RWPE2 (cell line): Measurements from ENCODE around the gene EFCAB5.

Source experiments
- ATAC-seq: fragments of 200-7000 bp; cut with Tn5 transposase; 3 replicates; pipeline ENCODE4 v1.9.1; 2021; ENCODE audit warnings: low read depth
- DNase-seq: peaks from one replicate; pipeline ENCODE4 v3.0.0-alpha.2; 2020; ENCODE audit warnings: low spot score
- H3K27ac ChIP-seq: fragments of 450-650 bp; 2 replicates; pipeline ENCODE4 v1.5.1; 2017; ENCODE audit warnings: mild to moderate bottlenecking; ENCODE audit not compliant: poor library complexity, severe bottlenecking
- H3K27me3 ChIP-seq: fragments of 250-450 bp; sonication (Bioruptor Pico); 2 replicates; pipeline ENCODE4 v1.5.1; 2021; ENCODE audit warnings: mild to moderate bottlenecking, moderate library complexity; ENCODE audit not compliant: insufficient read depth, poor library complexity, severe bottlenecking
- H3K36me3 ChIP-seq: fragments of 250-450 bp; sonication (Bioruptor Pico); 2 replicates; pipeline ENCODE4 v1.5.1; 2020; ENCODE audit warnings: low read depth, mild to moderate bottlenecking, moderate library complexity
- H3K4me1 ChIP-seq: fragments of 250-450 bp; sonication (Bioruptor Pico); 2 replicates; pipeline ENCODE4 v1.5.1; 2021; ENCODE audit warnings: mild to moderate bottlenecking, moderate library complexity; ENCODE audit not compliant: insufficient read depth, poor library complexity, severe bottlenecking
- H3K4me3 ChIP-seq: fragments of 250-450 bp; sonication (Bioruptor Pico); 2 replicates; pipeline ENCODE4 v1.5.1; 2021; ENCODE audit warnings: mild to moderate bottlenecking, moderate library complexity; ENCODE audit not compliant: severe bottlenecking
- H3K9me3 ChIP-seq: fragments of 250-450 bp; sonication (Bioruptor Pico); 2 replicates; pipeline ENCODE4 v1.5.1; 2021; ENCODE audit warnings: mild to moderate bottlenecking, moderate library complexity; ENCODE audit not compliant: severe bottlenecking
- TF ChIP-seq, protein P1 (sequence below): fragments of 450-650 bp; IDR thresholded peaks from one replicate; pipeline ENCODE4 v1.5.1; 2017; ENCODE audit warnings: mild to moderate bottlenecking, moderate library complexity; ENCODE audit not compliant: poor library complexity, severe bottlenecking

The EFCAB5 gene

DNA sequence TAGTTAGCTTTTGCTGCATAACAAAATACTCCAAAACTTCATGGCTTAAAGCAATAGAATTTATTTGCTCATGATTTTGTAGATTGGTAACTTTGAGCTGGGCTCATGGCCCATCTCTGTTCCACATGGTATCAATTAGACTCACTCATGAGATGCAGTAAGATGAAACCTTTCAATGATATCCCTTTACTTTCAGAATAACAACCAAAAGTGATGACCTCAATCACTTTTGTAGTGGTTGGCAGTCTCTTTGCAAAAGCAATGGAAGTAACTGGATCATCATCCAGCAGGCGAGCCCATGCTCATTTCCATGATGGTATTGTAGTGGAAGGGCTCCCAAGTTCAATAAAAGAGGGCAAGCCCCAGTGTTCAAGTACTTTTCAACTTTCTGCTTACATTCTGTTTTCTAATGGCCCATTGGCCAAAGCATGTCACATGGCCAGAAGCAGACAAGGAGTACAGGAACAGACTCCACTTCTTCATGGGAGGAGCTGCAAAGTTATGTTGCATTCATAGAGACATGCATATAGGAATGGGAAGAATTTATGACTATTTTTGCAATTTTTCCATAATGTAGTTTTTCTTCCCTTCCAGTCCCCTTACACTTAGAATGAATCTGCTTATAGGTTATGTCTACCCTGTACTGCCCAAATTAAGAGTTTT, 41.7 kb downstream of the EFCAB5 start:
- no peak overlapping the region for H3K27ac ChIP-seq
- H3K36me3 ChIP-seq, result no peaks in the 10 kb centered on the region
- ATAC-seq (no peak), DNase-seq (no peak)
- H3K9me3 ChIP-seq, result no peaks in the 10 kb centered on the region
- TF ChIP-seq, protein P1, sequence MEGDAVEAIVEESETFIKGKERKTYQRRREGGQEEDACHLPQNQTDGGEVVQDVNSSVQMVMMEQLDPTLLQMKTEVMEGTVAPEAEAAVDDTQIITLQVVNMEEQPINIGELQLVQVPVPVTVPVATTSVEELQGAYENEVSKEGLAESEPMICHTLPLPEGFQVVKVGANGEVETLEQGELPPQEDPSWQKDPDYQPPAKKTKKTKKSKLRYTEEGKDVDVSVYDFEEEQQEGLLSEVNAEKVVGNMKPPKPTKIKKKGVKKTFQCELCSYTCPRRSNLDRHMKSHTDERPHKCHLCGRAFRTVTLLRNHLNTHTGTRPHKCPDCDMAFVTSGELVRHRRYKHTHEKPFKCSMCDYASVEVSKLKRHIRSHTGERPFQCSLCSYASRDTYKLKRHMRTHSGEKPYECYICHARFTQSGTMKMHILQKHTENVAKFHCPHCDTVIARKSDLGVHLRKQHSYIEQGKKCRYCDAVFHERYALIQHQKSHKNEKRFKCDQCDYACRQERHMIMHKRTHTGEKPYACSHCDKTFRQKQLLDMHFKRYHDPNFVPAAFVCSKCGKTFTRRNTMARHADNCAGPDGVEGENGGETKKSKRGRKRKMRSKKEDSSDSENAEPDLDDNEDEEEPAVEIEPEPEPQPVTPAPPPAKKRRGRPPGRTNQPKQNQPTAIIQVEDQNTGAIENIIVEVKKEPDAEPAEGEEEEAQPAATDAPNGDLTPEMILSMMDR, result no peak
- no peaks in the 10 kb centered on the region for H3K27me3 ChIP-seq
- H3K4me1 ChIP-seq, result no peaks in the 10 kb centered on the region
- H3K4me3 ChIP-seq, result no peak overlapping the region

DNA sequence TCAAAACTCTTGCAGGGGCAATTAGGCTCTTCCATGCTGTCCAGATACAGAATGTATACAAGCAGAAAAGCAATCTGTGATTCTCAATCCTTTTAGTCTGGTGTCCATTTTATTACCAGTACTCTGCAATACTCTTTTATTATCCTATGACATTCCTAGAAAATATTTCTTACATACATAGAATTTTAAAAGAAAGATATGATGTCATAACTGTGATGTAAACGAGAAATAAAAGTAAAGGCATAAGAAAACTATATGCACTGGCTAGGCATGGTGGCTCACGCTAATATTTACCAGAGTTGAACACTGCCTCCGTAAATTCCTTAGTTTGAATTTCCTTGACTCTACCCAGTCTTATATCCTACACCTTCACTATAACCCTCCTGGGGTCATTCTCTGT, 55.0 kb downstream of the EFCAB5 start:
- H3K4me3 ChIP-seq, result no peak overlapping the region
- H3K27ac ChIP-seq, result no peak overlapping the region
- H3K9me3 ChIP-seq, result no peaks in the 10 kb centered on the region
- ATAC-seq, result no peak
- DNase-seq, result no peak
- H3K27me3 ChIP-seq, result no peaks in the 10 kb centered on the region
- H3K4me1 ChIP-seq, result peaks cover 4% of the 10 kb centered on the region
- TF ChIP-seq, protein P1, result no peak
- H3K36me3 ChIP-seq, result no peaks in the 10 kb centered on the region; the same call in 1 of the 2 replicates

DNA sequence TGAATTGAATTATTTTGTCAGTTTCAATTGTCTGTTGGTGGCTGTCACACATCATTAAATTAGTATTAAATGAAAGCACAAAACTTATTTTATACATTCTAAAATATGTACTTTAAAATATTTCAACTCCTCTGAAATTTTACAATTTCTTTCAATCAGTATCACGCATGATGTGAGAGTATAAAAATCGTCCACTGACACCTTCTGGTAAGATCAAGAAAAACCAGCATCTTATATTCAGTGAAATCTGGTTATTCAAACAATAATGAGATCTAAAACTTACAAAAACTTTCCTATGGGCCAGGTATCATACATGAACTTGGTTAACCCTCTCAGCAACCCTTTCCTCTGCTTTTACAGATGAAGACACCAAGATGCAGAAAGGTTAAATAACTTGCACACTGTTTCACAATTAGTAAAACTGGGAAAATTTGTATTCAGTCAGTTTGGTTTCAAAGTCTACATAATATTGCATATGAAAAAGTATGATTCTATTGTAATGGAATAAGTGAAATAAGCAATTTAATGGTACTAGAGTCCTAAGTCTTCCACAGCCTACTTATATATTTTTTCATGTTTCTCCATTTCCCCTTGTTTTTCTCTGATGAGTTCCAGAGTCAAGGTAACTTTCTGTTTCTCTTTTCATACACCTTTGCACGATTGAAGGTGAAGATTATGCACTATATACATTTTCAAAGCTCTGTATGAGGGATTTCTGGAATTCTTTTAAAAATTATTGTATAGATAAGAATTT, 58.7 kb downstream of the EFCAB5 start:
- TF ChIP-seq, protein P1, result peak; percentile 28
- H3K36me3 ChIP-seq, result no peaks in the 10 kb centered on the region; the same call in 1 of the 2 replicates
- H3K27me3 ChIP-seq, result no peaks in the 10 kb centered on the region
- no peak overlapping the region for H3K4me3 ChIP-seq
- ATAC-seq, result no peak
- H3K9me3 ChIP-seq, result no peaks in the 10 kb centered on the region
- H3K4me1 ChIP-seq, result peaks cover 4% of the 10 kb centered on the region
- no peak overlapping the region for H3K27ac ChIP-seq
- no peak for DNase-seq

DNA sequence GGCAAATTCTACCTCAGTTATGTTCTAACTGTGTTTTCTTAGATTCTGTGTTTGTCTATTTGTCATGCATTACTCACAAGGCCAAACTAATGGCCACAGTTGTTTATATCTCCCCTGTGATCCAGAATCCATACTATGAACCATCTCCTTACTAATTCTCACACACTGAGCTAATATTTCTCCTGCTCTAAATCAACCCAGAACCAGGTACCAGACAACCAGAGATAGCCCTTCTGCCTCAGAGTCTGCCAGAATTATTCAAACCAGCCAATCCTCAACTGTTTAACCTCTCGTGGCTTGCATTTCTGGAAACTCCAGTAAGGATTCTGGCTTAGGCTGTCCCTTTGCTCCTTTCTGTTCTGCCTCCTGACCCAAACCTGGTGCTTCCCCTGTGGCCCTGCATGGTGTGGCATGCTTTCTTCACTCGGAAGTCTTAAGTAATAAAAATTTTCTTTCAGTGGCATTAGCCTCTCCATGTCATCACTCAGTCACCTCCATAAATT, 59.4 kb downstream of the EFCAB5 start:
- TF ChIP-seq, protein P1, result no peak
- peak; percentile 44; the same call in 2 of the 3 replicates for ATAC-seq
- no peaks in the 10 kb centered on the region for H3K27me3 ChIP-seq
- no peak overlapping the region for H3K4me3 ChIP-seq
- H3K36me3 ChIP-seq, result no peaks in the 10 kb centered on the region; the same call in 1 of the 2 replicates
- no peaks in the 10 kb centered on the region for H3K9me3 ChIP-seq
- H3K27ac ChIP-seq, result no peak overlapping the region
- H3K4me1 ChIP-seq, result peaks cover 8% of the 10 kb centered on the region
- DNase-seq, result no peak
